Gastrocnemius medialis (tissue), 4 donors: ENCODE measurements around the gene NISCH.

Experiments
- POLR2A ChIP-seq, 2 donors: fragments of 450-650 bp; IDR thresholded peaks; one replicate each; pipeline ENCODE4 v1.6.1; 2017; ENCODE audit warnings: antibody characterized with exemption in 2 of 2, mild to moderate bottlenecking in 2 of 2, moderate library complexity in 2 of 2
- TF ChIP-seq, protein P1 (sequence below), 5 experiments: fragments of 450-650 bp in 3 of 5; fragments of 200-600 bp in 2 of 5; sonication (generic) in 2 of 5; IDR thresholded peaks in 4 of 5; conservative IDR thresholded peaks in 1 of 5; 1 replicate in 4 of 5; 2 replicates in 1 of 5; pipeline ENCODE4 v1.5.1; 2016 to 2019; ENCODE audit warnings: antibody characterized with exemption in 5 of 5, mild to moderate bottlenecking in 3 of 5, moderate library complexity in 3 of 5

- no peak for TF ChIP-seq POLR2A (IDR thresholded peaks at IDR 0.05)
- TF ChIP-seq, protein P1, sequence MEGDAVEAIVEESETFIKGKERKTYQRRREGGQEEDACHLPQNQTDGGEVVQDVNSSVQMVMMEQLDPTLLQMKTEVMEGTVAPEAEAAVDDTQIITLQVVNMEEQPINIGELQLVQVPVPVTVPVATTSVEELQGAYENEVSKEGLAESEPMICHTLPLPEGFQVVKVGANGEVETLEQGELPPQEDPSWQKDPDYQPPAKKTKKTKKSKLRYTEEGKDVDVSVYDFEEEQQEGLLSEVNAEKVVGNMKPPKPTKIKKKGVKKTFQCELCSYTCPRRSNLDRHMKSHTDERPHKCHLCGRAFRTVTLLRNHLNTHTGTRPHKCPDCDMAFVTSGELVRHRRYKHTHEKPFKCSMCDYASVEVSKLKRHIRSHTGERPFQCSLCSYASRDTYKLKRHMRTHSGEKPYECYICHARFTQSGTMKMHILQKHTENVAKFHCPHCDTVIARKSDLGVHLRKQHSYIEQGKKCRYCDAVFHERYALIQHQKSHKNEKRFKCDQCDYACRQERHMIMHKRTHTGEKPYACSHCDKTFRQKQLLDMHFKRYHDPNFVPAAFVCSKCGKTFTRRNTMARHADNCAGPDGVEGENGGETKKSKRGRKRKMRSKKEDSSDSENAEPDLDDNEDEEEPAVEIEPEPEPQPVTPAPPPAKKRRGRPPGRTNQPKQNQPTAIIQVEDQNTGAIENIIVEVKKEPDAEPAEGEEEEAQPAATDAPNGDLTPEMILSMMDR (IDR thresholded peaks at IDR 0.05 in 4 of 5, conservative IDR thresholded peaks at IDR 0.05 in 1 of 5): no peak
Observed at GRCh38 chr3:52430416-52430810, 25.0 kb upstream of the NISCH start.
